DMS114 treated with DMSO at 0.1 percent for 48 hours (cell line): Measurements from ENCODE around the gene PCDH9.

Experiments used
- DNase-seq: peaks from one replicate; lab custom pipeline; 2025; ENCODE audit not compliant: unreplicated experiment; lab: John Stamatoyannopoulos, UW

PCDH9 gene

GRCh38 chr13:67168384-67168783, 61.8 kb downstream of the PCDH9 start:
- DNase-seq = no peak

DNA sequence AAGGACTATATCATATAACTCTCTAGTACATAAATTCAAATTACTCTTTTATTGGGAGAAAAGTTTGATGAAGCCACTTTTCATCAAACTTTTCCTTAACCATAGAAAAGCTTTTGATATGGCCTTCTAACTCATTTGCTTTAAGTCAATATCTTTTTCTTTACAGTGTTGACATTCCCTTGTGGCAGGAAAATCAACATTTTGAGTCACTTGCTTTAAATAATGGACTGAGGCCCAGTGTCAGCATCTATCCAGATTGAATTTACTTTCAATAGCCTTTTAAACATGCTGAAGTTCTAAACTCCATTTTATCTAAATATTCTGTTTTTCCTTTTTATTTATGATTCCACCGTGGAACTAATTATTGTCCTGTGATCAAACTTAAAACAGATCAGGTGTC, 62.7 kb downstream of the PCDH9 start:
- no peak for DNase-seq

- no peak for DNase-seq
These were observed 69.0 kb downstream of the PCDH9 start for GRCh38 chr13:67161176-67161575.

DNA sequence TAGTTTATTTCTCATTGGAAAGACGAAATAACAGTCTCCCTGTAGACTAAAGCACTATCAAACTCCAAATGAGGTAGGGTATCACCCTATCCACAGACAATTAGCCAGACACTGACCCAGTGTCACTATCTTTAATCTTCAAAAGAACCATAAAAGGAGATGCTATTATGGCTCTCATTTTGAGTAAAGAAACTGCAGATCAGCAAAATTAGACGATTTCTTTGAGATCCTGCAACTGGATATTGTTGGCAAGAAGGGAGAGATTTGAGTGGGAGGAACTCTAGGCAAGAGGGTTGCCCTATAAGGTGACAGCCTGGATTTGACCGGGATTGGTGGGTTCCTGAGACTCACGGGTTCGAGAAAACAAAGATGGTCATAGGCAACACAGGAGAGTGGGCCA, 71.2 kb downstream of the PCDH9 start:
- no peak for DNase-seq

DNA sequence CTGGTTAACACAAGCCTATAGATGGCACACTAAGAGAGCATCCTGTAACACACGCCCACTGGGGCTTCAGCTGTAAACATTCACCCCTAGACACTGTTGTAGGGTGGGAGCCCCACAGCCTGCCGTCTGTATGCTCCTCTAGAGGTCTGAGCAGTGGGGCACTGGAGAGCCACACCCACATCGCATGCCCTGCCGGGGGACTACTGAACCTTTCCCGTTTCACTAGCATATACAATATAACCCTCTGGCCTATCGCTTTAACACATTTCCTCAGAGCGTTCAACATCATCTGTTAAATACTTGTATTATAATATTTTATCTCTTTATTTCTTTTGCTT, 73.4 kb downstream of the PCDH9 start:
- DNase-seq = no peak

DNA sequence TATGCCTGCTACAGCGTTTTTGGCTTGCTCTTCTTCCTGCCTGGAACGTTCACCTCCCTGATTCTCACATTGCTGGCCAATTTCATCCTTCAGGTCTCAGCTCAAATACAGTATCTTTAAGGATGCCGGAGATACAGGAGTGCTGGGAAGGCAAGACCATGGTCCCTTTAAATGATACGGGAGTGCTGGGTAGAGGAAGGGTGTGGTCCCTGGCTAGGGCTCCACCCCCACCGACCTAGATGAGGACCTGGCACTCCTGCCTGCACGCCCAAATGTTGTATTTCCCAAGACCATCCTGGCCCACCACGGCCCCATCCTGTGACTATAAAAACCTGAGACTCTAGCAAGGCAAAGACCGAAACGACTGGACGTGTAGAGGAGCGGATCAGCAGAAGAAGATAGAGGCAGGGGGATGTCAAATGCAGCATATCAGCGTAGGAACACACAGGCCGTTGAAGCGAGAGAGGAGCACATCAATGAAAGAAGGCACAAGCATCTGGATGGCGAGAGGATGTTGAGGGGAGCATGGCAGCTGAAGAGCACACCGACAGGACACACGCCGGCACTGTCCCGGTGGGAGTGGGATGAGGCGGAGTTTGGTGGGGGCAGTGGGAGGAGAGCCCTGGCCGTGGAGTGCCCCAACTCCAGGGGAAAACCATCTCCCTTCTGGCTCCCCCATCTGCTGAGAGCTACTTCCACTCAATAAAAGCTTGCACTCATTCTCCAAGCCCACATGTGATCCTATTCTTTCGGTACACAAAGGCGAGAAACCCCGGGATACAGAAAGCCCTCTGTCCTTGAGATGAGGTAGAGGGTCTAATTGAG, 74.0 kb downstream of the PCDH9 start:
- DNase-seq = no peak

DNA sequence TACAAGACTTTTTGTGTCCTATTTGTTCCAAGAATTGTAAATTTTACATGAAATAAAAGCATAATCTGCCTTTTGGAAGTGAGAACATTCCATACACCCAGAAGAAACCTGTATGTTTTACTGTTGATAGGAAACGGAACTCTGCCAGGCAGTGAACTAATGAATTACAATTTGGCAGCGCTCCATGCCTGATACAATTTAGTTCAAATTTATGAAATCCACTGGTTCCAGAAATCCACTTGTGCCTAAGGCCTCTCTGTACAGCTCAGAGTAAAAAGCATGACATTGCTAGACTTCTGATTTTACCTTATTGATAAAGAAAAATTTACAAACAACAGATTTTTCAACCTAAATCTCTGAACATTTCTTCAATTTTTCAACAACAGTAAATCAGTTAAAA, 78.1 kb downstream of the PCDH9 start:
- DNase-seq = no peak

DNA sequence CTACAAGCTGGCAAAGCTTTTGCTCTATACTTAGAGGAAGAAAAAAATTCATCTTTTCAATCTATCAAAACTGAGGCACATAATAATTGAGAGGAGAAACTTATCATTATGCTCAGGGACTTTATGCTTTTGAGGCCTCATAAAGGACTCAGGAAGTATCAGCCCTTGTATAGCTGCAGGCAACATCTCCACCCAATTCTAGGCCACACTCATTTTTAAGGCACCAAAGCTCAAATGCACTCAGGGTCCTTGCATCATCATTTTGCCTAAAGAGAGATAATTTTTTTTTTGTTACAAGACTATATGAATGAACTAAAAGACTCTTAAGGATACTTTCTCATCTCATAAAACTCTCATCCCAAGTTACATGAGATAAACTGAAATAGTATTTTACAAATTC, 78.5 kb downstream of the PCDH9 start:
- no peak for DNase-seq

DNA sequence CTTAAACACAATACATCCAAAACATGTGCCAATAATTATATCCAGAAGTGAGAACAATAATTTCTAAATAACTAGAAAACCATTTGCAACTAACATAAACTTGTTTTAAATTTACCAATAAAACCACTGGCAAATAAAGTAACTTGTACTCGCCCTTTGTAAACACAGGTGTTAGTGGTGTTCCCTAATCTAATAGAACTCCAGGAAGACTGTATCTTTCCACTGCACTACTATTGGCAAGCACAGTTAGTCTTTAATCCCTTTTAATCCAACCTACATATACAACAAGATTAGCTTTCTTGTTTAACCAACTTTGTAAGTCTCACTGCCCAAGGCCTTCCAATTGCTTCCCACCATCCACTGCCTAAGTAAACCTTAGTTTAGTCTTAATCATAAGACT, 79.5 kb downstream of the PCDH9 start:
- no peak for DNase-seq

GRCh38 chr13:67148161-67148571, 82.0 kb downstream of the PCDH9 start:
- DNase-seq = no peak

GRCh38 chr13:67147342-67148133, 82.6 kb downstream of the PCDH9 start:
- DNase-seq = peak; percentile 77

DNA sequence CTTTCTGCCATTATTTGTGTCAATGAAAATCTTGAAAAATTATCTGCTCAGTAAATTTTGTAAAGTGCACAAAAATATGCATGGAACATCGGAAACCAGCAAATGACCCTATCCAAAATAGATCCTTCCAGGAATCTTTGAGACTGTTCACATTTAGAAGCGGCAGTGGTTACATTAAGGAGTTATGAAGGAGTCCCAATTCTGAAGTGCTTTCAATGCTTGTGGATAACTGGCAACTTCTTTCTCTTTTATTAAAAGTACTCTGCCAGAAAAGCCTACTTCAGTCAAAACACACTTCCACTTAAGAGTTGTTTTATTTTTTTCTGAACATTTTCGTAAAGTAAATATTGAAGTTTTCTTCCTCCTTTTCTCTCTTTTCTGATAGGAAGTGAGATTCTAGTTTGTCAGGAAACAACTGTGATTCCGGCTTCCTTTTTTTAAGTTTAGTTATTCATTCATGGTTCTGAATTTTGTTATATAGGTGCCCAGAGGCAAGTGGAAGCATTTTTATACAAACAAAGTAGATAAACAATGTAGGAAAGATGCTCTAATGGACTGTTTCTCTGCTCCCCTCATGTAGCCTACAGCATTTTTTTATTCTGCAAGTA, 83.5 kb downstream of the PCDH9 start:
- DNase-seq = no peak

GRCh38 chr13:67145950-67146349, 84.2 kb downstream of the PCDH9 start:
- no peak for DNase-seq

- no peak for DNase-seq
These were observed 86.5 kb downstream of the PCDH9 start for GRCh38 chr13:67143544-67144115.

- no peak for DNase-seq
These were observed 90.1 kb downstream of the PCDH9 start for GRCh38 chr13:67140006-67140405.

- no peak for DNase-seq
These were observed 90.6 kb downstream of the PCDH9 start for GRCh38 chr13:67139551-67139950.

- DNase-seq = no peak
These were observed 91.2 kb downstream of the PCDH9 start for GRCh38 chr13:67138970-67139369.

GRCh38 chr13:67137044-67137735, 92.9 kb downstream of the PCDH9 start:
- no peak for DNase-seq

DNA sequence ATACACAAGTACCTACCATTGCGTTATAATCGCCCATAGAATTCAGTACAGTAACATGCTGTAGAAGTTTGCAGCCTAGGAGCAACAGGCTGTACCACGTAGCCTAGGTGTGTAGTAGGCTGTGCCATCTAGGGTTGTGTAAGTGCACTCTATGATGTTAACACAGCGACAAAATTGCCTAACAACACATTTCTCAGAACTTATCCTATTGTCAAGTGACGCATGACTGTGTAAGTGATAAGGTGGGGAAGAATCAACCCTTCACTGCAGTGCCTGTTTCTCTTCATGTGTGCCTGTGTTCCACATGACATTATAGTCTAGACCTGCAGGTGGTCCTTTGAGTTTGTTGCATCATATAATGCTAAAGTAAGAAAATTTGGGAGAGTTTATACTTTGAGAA, 94.0 kb downstream of the PCDH9 start:
- DNase-seq = no peak

GRCh38 chr13:67135356-67135755, 94.8 kb downstream of the PCDH9 start:
- peak; percentile 47 for DNase-seq
